GM12878 (cell line): ENCODE measurements around the gene MSRB2. TPM values are rescaled to one million over a fixed set of nuclear protein-coding genes. Genes with fewer than 3 reads are reported as not detected.
A peak's percentile ranks its signal among the peaks of the same experiment; 100 is the strongest.

Experiments used
- BHLHE40 ChIP-seq, 2 experiments: fragments of 450-650 bp in 1 of 2; IDR thresholded peaks; 2 replicates each; pipeline ENCODE4 v1.6.1; 2011 to 2017; ENCODE audit warnings: low read depth in 2 of 2, borderline replicate concordance in 1 of 2, improper control_type of control experiment in 1 of 2, low read length in 1 of 2, mild to moderate bottlenecking in 1 of 2
- CHD4 ChIP-seq: fragments of 200-600 bp; sonication (generic); IDR thresholded peaks from 2 replicates; pipeline ENCODE4 v1.6.1; 2016; ENCODE audit warnings: mild to moderate bottlenecking
- ETV6 ChIP-seq, 2 experiments: fragments of 450-650 bp in 1 of 2; IDR thresholded peaks in 1 of 2; conservative IDR thresholded peaks in 1 of 2; 2 replicates each; pipeline ENCODE4 v1.6.1; 2014; ENCODE audit warnings: antibody characterized with exemption in 1 of 2, borderline replicate concordance in 1 of 2, low read depth in 1 of 2, mild to moderate bottlenecking in 1 of 2, moderate library complexity in 1 of 2
- FOXK2 ChIP-seq: fragments of 450-650 bp; IDR thresholded peaks from 2 replicates; pipeline ENCODE4 v1.6.1; 2017; ENCODE audit warnings: mild to moderate bottlenecking, moderate library complexity
- HCFC1 ChIP-seq: fragments of 150-350 bp; IDR thresholded peaks from 2 replicates; pipeline ENCODE4 v1.6.1; 2014; ENCODE audit warnings: low read length
- JUNB ChIP-seq: IDR thresholded peaks from 2 replicates; pipeline ENCODE4 v1.6.1; 2016; ENCODE audit warnings: antibody characterized with exemption, mild to moderate bottlenecking
- KAT2A ChIP-seq: conservative IDR thresholded peaks from 2 replicates; pipeline ENCODE4 v1.6.1; 2011; ENCODE audit warnings: low read depth, low read length; ENCODE audit not compliant: control insufficient read depth
- LARP7 ChIP-seq: fragments of 450-650 bp; IDR thresholded peaks from 2 replicates; pipeline ENCODE4 v1.6.1; 2017; ENCODE audit warnings: mild to moderate bottlenecking
- MTA3 ChIP-seq: IDR thresholded peaks from 2 replicates; pipeline ENCODE4 v1.6.1; 2012; ENCODE audit warnings: low read length, inconsistent platforms, borderline replicate concordance
- NFXL1 ChIP-seq: fragments of 450-650 bp; IDR thresholded peaks from 2 replicates; pipeline ENCODE4 v1.6.1; 2017; ENCODE audit warnings: antibody characterized with exemption, mild to moderate bottlenecking, borderline replicate concordance
- NFYB ChIP-seq: IDR thresholded peaks from 2 replicates; pipeline ENCODE4 v1.6.1; 2011; ENCODE audit warnings: low read depth, mild to moderate bottlenecking, low read length, improper control_type of control experiment, moderate library complexity; ENCODE audit not compliant: insufficient read depth
- NR2F1 ChIP-seq: fragments of 450-650 bp; conservative IDR thresholded peaks from 2 replicates; pipeline ENCODE4 v1.6.1; 2017; ENCODE audit warnings: mild to moderate bottlenecking
- NRF1 ChIP-seq: conservative IDR thresholded peaks from 2 replicates; pipeline ENCODE4 v1.6.1; 2011; ENCODE audit warnings: mild to moderate bottlenecking, low read depth, low read length, improper control_type of control experiment
- PAX8 ChIP-seq: fragments of 450-650 bp; IDR thresholded peaks from 2 replicates; pipeline ENCODE4 v1.6.1; 2017; ENCODE audit warnings: mild to moderate bottlenecking, moderate library complexity
- PML ChIP-seq: IDR thresholded peaks from 2 replicates; pipeline ENCODE4 v1.6.1; 2012; ENCODE audit warnings: low read length, inconsistent platforms
- SIX5 ChIP-seq: IDR thresholded peaks from 2 replicates; pipeline ENCODE4 v1.6.1; 2011; ENCODE audit warnings: mild to moderate bottlenecking, low read depth, low read length, moderate library complexity; ENCODE audit not compliant: severe bottlenecking
- SMARCA5 ChIP-seq: fragments of 450-650 bp; IDR thresholded peaks from 2 replicates; pipeline ENCODE4 v1.6.1; 2017; ENCODE audit warnings: mild to moderate bottlenecking
- polyA plus RNA-seq, 11 experiments: library from polyadenylated mRNA; depleted of rRNA in 4 of 11; unstranded in 6 of 11; stranded (reverse) in 5 of 11; fragments of >200 nt; fragmentation: Nextera tagmentation in 4 of 11; fragmentation: Illumina TruSeq in 1 of 11; extraction: Ambion mirVana in 4 of 11; extraction: Trizol in 1 of 11; gene quantifications; 1 replicate in 1 of 11; 2 replicates in 10 of 11; pipeline versions ENCODE4 v1.2.1 to v1.2.3, GENCODE V29; 2011 to 2016; ENCODE audit warnings: inconsistent platforms in 2 of 11, missing spikeins in 2 of 11, low read depth in 1 of 11
- total RNA-seq, 4 experiments: library from RNA; depleted of rRNA in 3 of 4; stranded (reverse); fragments of >200 nt in 3 of 4; fragmentation: Illumina TruSeq in 1 of 4; extraction: Trizol in 1 of 4; gene quantifications; 2 replicates each; pipeline versions ENCODE4 v1.2.1 to v1.2.3, GENCODE V29; 2013 to 2021
- TF ChIP-seq, protein P1 (sequence below): IDR thresholded peaks from 2 replicates; pipeline ENCODE4 v1.6.1; 2012; ENCODE audit warnings: low read length, inconsistent platforms
- TF ChIP-seq, protein P2 (sequence below): fragments of 450-650 bp; IDR thresholded peaks from 2 replicates; pipeline ENCODE4 v1.6.1; 2017; ENCODE audit warnings: borderline replicate concordance
- TF ChIP-seq, protein P3 (sequence below): fragments of 450-650 bp; IDR thresholded peaks from 2 replicates; pipeline ENCODE4 v1.6.1; 2017; ENCODE audit warnings: low read depth, mild to moderate bottlenecking, moderate library complexity
- TF ChIP-seq, protein P4 (sequence below): fragments of 150-350 bp; IDR thresholded peaks from 2 replicates; pipeline ENCODE4 v1.6.1; 2014; ENCODE audit warnings: mild to moderate bottlenecking, low read depth, low read length
- TF ChIP-seq, protein P5 (sequence below): fragments of 450-650 bp; IDR thresholded peaks from 2 replicates; pipeline ENCODE4 v1.6.1; 2017; ENCODE audit warnings: mild to moderate bottlenecking, moderate library complexity

MSRB2 gene
- total and polyA plus RNA-seq, 10 of the 15 experiments (the other 5 are each of a cell fraction or from before 2014, with no cell fraction given), result 1.5 to 18.6 (median 6.2) TPM

DNA sequence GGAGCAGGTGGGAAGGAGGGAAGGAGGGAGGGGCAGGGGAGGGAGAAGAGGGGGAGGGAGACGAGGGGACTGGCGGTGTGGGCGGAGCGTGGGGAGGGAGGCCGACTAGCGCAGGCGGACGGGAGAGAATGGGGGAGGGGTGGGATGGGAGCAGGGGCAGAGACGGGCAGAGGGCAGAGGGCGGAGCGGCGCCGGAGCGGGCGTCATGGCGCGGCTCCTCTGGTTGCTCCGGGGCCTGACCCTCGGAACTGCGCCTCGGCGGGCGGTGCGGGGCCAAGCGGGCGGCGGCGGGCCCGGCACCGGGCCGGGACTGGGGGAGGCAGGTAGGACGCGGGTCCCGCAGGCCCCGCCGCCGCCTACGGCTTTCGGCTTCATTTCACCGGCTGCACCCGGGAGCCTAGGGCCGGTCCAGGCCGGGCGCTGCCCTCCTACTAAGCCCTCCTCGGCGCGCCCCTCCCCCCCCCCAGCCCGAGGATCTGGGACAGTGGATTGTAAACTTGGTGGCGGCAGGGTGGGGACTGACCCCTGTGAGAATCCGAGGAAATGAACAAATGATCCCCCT is at the start of gene MSRB2 (continued):
- TF ChIP-seq, protein P1, sequence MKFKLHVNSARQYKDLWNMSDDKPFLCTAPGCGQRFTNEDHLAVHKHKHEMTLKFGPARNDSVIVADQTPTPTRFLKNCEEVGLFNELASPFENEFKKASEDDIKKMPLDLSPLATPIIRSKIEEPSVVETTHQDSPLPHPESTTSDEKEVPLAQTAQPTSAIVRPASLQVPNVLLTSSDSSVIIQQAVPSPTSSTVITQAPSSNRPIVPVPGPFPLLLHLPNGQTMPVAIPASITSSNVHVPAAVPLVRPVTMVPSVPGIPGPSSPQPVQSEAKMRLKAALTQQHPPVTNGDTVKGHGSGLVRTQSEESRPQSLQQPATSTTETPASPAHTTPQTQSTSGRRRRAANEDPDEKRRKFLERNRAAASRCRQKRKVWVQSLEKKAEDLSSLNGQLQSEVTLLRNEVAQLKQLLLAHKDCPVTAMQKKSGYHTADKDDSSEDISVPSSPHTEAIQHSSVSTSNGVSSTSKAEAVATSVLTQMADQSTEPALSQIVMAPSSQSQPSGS, result no peak
- no peak for TF ChIP-seq NRF1
- TF ChIP-seq SIX5, result no peak
- TF ChIP-seq, protein P2, sequence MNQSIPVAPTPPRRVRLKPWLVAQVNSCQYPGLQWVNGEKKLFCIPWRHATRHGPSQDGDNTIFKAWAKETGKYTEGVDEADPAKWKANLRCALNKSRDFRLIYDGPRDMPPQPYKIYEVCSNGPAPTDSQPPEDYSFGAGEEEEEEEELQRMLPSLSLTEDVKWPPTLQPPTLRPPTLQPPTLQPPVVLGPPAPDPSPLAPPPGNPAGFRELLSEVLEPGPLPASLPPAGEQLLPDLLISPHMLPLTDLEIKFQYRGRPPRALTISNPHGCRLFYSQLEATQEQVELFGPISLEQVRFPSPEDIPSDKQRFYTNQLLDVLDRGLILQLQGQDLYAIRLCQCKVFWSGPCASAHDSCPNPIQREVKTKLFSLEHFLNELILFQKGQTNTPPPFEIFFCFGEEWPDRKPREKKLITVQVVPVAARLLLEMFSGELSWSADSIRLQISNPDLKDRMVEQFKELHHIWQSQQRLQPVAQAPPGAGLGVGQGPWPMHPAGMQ, result no peak
- TF ChIP-seq KAT2A, result no peak
- TF ChIP-seq PML, result no peak
- TF ChIP-seq SMARCA5, result peak; percentile 51; the same call in 1 of the 2 replicates
- TF ChIP-seq NFYB, result no peak
- TF ChIP-seq CHD4, result no peak
- TF ChIP-seq, protein P3, sequence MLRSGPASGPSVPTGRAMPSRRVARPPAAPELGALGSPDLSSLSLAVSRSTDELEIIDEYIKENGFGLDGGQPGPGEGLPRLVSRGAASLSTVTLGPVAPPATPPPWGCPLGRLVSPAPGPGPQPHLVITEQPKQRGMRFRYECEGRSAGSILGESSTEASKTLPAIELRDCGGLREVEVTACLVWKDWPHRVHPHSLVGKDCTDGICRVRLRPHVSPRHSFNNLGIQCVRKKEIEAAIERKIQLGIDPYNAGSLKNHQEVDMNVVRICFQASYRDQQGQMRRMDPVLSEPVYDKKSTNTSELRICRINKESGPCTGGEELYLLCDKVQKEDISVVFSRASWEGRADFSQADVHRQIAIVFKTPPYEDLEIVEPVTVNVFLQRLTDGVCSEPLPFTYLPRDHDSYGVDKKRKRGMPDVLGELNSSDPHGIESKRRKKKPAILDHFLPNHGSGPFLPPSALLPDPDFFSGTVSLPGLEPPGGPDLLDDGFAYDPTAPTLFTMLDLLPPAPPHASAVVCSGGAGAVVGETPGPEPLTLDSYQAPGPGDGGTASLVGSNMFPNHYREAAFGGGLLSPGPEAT, result no peak
- TF ChIP-seq, protein P4, sequence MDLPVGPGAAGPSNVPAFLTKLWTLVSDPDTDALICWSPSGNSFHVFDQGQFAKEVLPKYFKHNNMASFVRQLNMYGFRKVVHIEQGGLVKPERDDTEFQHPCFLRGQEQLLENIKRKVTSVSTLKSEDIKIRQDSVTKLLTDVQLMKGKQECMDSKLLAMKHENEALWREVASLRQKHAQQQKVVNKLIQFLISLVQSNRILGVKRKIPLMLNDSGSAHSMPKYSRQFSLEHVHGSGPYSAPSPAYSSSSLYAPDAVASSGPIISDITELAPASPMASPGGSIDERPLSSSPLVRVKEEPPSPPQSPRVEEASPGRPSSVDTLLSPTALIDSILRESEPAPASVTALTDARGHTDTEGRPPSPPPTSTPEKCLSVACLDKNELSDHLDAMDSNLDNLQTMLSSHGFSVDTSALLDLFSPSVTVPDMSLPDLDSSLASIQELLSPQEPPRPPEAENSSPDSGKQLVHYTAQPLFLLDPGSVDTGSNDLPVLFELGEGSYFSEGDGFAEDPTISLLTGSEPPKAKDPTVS, result no peak
- TF ChIP-seq, protein P5, sequence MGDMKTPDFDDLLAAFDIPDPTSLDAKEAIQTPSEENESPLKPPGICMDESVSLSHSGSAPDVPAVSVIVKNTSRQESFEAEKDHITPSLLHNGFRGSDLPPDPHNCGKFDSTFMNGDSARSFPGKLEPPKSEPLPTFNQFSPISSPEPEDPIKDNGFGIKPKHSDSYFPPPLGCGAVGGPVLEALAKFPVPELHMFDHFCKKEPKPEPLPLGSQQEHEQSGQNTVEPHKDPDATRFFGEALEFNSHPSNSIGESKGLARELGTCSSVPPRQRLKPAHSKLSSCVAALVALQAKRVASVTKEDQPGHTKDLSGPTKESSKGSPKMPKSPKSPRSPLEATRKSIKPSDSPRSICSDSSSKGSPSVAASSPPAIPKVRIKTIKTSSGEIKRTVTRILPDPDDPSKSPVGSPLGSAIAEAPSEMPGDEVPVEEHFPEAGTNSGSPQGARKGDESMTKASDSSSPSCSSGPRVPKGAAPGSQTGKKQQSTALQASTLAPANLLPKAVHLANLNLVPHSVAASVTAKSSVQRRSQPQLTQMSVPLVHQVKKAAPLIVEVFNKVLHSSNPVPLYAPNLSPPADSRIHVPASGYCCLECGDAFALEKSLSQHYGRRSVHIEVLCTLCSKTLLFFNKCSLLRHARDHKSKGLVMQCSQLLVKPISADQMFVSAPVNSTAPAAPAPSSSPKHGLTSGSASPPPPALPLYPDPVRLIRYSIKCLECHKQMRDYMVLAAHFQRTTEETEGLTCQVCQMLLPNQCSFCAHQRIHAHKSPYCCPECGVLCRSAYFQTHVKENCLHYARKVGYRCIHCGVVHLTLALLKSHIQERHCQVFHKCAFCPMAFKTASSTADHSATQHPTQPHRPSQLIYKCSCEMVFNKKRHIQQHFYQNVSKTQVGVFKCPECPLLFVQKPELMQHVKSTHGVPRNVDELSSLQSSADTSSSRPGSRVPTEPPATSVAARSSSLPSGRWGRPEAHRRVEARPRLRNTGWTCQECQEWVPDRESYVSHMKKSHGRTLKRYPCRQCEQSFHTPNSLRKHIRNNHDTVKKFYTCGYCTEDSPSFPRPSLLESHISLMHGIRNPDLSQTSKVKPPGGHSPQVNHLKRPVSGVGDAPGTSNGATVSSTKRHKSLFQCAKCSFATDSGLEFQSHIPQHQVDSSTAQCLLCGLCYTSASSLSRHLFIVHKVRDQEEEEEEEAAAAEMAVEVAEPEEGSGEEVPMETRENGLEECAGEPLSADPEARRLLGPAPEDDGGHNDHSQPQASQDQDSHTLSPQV, result no peak
- no peak for TF ChIP-seq ETV6 (conservative IDR thresholded peaks at IDR 0.05 in 1 of 2, IDR thresholded peaks at IDR 0.05 in 1 of 2; ENCODE audit: borderline replicate concordance in 1 of 2, low read depth in 1 of 2)
- TF ChIP-seq NR2F1, result peak; percentile 74
- no peak for TF ChIP-seq NFXL1
- no peak for TF ChIP-seq HCFC1
- no peak for TF ChIP-seq PAX8
- peak in 1 of 2 experiments; percentile 14; a peak in 1 of 4 replicates for TF ChIP-seq BHLHE40 (IDR thresholded peaks at IDR 0.05; ENCODE audit: borderline replicate concordance in 1 of 2, low read depth in 2 of 2, low read length in 1 of 2)
- no peak for TF ChIP-seq MTA3
- no peak for TF ChIP-seq FOXK2
- no peak for TF ChIP-seq JUNB
- peak; percentile 88 for TF ChIP-seq LARP7
